Measurements from ENCODE around the gene FAM13A. TPM values are rescaled to one million over a fixed set of nuclear protein-coding genes. Genes with fewer than 3 reads are reported as not detected.

The FAM13A gene
- total and polyA plus RNA-seq, 10 of the 15 experiments (the other 5 are each of a cell fraction or from before 2014, with no cell fraction given): 0.05 to 1.8 (median 0.27) TPM; not detected in 1

GRCh38 chr4:88792268-88792781 is 264.7 kb downstream of the FAM13A start (continued):
- no peak for TF ChIP-seq ATF2 (IDR thresholded peaks at IDR 0.05; ENCODE audit: low read length)
- TF ChIP-seq EGR1 (IDR thresholded peaks at IDR 0.05; ENCODE audit: borderline replicate concordance in 1 of 2, low read depth in 2 of 2, low read length in 2 of 2): no peak
- no peak for TF ChIP-seq MXI1 (IDR thresholded peaks at IDR 0.05; ENCODE audit: low read depth, low read length)
- no peak for TF ChIP-seq NFYB (IDR thresholded peaks at IDR 0.05; ENCODE audit: insufficient read depth, low read depth, low read length)
- TF ChIP-seq EP300 (IDR thresholded peaks at IDR 0.05; ENCODE audit: borderline replicate concordance in 1 of 2, control insufficient read depth in 1 of 2, low read depth in 2 of 2, low read length in 2 of 2): peak; percentile 36 to 65; a peak in 2 of 4 replicates
- no peak for TF ChIP-seq SREBF1 (IDR thresholded peaks at IDR 0.05; ENCODE audit: low read length)
- TF ChIP-seq NRF1 (conservative IDR thresholded peaks at IDR 0.05; ENCODE audit: low read depth, low read length): no peak
- peak; percentile 55 to 60; a peak in 2 of 4 replicates for TF ChIP-seq IKZF2 (IDR thresholded peaks at IDR 0.05)
- 0 out of 2 replicates have a peak, but pooled peaks have one; percentile 46 for TF ChIP-seq ATF7 (IDR thresholded peaks at IDR 0.05; ENCODE audit: low read depth)
- no peak for TF ChIP-seq BCLAF1 (IDR thresholded peaks at IDR 0.05)
- TF ChIP-seq RELB (IDR thresholded peaks at IDR 0.05; ENCODE audit: low read depth): peak; percentile 43; the same call in 1 of the 2 replicates
- TF ChIP-seq MAX (IDR thresholded peaks at IDR 0.05; ENCODE audit: low read depth, low read length): no peak
- no peak for TF ChIP-seq POU2F2 (IDR thresholded peaks at IDR 0.05; ENCODE audit: borderline replicate concordance, low read depth, low read length)
- TF ChIP-seq CREB1 (IDR thresholded peaks at IDR 0.05; ENCODE audit: low read depth): no peak
- no peak for TF ChIP-seq E2F4 (IDR thresholded peaks at IDR 0.05; ENCODE audit: low read depth, low read length)
- no peak for TF ChIP-seq SUPT20H (IDR thresholded peaks at IDR 0.05; ENCODE audit: borderline replicate concordance, control insufficient read depth, low read depth, low read length)
- TF ChIP-seq STAT3 (IDR thresholded peaks at IDR 0.05; ENCODE audit: low read depth, low read length): 0 out of 2 replicates have a peak, but pooled peaks have one; percentile 38
- TF ChIP-seq PAX5 (IDR thresholded peaks at IDR 0.05; ENCODE audit: borderline replicate concordance, low read depth, low read length): no peak
- TF ChIP-seq CBX5 (IDR thresholded peaks at IDR 0.05; ENCODE audit: low read depth): no peak
- TF ChIP-seq RBBP5 (conservative IDR thresholded peaks at IDR 0.05): no peak
- TF ChIP-seq LARP7 (IDR thresholded peaks at IDR 0.05): no peak
- TF ChIP-seq SIX5 (IDR thresholded peaks at IDR 0.05; ENCODE audit: low read depth, low read length, severe bottlenecking): no peak
- peak; percentile 44; the same call in 1 of the 2 replicates for TF ChIP-seq NR2F1 (conservative IDR thresholded peaks at IDR 0.05)

Data from GM12878 (cell line).